ENCODE measurements around the gene PDGFA.

- TF ChIP-seq CTCF (IDR thresholded peaks at IDR 0.05 in 4 of 5, conservative IDR thresholded peaks at IDR 0.05 in 1 of 5) (no peak), POLR2A (IDR thresholded peaks at IDR 0.05) (no peak)
Measured at GRCh38 chr7:504221-505111, 15.2 kb downstream of the PDGFA start.
